CD4-positive, alpha-beta T cell treated with Interleukin-21 for 1 hour (primary cell): ENCODE data around the gene BCAR1.
"Not testable (repeated sequence)": the region's sequence is repeated elsewhere in the genome, so short reads cannot be mapped to it uniquely, and the experiment has no call there.

Source experiments
- DNase-seq: peaks from one replicate; pipeline ENCODE4 v3.0.0-alpha.2; 2020

The BCAR1 gene

DNA sequence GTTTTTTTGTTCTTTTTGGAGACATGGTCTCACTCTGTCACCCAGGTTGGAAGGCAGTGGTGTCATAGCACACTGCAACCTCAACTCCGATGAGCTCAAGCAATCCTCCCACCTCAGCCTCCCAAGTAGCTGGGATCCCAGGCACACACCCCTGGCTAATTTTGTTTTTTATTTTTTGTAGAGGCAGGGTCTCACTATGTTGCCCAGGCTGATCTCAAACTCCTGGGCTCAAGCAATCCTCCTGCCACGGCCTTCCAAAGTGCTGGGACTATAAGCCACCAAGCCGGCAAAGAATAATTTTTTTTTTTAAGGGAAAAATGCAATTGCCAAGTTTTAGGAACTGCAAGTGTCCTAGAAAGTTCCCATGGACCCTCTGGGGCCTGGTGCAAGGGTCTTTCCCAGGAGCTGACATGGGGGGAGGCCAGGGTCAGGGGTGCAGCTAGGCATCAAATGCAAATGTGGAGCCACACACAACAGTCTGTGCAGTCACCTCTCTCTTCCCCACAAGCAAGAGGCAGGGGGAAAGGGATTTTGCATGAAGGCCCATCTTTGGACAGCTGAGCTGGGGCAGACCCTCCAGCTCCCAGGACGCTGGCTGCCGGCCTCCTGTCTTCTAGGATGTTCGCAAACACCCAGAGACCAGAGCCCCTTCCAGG lies 20.1 kb upstream of the BCAR1 start:
- DNase-seq: no peak

DNA sequence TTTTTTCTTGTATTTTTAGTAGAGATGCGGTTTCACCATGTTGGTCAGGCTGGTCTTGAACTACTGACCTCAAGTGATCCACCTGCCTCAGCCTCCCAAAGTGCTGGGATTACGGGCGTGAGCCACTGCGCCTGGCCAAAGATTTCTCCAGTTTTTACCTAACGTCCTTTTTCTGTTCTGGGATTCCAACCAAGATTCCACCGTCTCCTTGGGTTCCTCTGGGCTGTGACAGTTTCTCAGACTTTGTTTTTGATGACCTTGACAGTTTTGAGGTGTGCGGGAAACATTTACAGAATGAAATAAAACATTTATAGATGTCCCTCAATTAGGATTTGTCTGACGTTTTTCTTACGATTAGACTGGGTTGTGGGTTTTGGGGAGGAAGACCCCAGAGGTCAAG lies 17.9 kb upstream of the BCAR1 start:
- DNase-seq: not testable (repeated sequence)

DNA sequence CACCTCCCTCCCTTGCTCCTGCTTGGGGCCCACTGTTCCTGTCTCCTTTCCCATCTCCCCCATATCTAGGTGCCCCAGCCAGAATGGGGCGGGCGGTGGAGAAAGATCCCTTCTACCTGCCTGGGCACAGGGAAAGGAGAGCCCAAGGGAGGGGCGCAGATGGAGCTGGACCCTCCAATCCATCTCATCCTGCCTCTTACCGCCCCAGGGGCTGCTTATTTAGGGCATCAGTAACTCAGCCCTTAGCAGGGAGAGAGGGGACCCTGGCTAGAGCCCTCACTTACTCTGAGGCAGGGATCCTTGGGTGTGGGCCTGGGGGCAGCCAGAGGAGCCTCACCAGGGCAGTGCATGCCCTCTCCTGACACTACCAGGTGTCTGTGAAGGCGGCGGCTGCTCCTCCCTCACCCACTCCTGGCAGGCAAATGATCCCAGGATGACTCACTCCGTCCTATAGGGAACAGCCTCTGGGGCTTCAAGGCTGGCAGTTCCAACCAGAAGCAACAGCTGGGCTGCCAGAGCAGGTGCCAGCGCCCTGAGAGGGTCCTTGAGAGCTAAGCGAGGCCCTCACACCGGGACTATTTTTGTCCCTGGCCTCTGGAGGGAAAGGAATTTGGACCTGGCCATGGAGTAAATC lies 16.3 kb upstream of the BCAR1 start:
- no peak for DNase-seq

DNA sequence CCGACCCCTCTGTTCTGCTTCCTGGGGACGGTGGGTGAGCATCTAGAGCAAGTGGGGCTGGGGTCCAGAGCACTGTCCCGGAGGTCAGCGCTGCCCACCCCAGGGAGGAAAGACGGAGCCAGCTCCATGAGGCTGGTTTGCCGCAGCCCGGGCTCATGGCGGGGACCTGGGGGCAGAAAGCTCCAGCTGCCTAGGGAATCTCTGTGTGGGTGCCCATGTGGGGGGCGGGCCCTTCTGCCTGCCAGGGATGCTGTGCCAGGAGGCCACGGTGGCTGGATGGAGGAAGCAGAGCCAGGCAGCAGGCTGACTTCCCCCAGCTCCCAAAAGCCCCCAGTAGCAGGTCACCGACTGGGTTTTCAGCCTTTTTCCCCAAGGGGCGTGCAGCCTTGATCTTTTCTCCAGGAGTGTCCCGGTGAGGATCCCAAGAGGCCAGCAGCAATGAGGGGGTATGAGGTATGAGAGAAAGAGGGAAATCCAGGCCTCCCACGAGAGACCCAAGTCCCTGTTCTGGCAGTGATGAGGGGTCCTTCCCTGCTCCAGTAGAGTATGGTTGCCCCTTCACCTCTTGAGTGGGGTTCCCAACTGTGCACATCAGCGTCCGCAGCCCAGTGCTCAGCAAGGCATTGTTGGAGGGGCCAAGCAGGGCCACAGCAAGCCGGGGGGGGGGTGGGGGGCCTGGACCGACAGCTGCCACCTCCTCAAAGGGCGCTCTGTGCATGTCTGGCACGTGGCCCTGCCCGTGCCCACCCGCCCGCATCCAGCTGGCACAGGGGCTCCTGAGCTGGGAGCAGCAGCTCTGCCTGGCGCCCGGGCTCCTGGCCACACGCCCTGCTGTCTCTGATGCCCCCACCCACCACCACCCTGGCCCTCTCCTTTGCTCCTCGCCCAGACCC lies 15.6 kb upstream of the BCAR1 start:
- DNase-seq: no peak

DNA sequence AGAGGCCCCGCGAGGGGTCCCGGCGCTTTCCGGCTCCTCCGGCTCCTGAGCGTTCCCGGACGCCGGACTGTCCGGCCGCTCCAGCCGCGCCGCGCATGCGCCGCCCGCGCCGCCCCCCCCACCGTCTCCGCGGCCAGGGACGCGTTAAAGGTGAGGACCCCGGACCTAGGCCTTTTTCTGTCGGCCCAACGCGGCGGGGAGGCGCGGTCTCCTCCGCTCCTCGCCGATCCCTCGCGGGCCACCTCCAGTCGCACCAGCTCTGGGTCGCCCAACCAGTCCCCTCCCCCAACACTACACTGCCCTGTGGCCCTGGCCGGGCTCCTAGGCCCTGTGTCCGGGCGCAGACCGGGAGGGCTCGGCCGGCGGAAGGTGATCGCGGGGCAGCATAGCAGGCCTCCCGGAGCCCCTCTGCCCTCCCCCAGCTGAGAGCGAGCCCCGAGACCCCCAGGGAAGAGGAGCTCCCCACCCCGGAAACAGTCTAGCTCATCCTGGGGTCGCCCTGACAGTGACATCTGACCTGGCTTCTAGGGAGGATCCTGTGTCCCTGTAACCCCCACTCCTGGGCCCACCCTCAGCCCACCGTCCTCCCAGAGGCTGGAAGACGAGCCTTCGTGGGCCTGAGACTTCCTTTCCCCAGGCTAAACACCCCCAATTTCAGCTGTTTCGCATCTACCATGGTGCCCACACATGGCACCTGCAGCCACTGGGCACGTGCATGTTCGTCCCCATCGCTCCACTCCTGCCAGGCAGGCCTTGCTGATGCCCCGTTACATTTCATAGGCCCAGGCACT lies 14.7 kb upstream of the BCAR1 start:
- DNase-seq: no peak

DNA sequence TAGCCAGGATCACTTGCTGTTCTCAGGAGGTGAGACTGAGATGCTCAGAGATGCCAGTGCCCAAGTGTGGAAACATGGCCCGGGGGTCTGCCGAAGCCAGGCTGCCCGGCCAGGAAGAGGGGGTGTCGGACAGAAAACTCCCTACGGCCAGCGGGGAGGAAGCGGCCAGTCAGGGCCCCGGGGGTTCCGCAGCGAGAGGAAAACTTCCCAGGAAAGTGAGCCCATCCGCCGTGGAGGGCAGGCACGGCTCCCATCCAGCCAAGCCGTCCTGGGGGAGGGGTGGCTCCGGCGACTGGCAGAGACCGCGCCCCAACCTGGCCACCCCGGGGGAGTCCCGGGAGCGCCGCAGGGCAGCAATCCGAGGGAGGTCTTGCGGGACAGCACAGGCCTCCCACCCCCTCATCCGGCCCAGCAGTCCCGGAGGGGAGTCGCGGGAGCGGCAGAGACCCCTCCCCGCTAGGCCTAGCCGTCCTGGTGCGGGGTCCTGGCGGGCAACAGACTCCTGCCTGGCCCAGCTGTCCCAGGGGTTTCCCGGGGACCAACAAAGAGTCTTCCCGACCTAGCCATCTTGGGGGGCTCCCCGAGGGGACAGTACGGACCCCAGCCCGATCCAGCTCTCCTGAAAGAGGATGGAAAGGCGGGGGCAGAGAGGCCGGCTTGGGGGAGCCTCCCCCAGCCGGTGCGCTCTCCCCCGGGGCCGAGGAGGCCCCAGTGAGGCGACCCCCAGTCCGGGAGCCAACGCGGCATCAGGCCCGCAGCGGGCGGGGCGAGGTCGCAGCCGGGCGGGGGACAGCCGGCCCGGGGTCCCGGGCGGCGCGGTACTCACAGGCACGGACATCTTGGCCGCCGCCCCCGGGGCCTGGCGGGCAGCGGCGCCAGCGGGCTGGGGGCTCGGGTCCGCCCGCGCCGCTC lies 13.8 kb upstream of the BCAR1 start:
- no peak for DNase-seq

DNA sequence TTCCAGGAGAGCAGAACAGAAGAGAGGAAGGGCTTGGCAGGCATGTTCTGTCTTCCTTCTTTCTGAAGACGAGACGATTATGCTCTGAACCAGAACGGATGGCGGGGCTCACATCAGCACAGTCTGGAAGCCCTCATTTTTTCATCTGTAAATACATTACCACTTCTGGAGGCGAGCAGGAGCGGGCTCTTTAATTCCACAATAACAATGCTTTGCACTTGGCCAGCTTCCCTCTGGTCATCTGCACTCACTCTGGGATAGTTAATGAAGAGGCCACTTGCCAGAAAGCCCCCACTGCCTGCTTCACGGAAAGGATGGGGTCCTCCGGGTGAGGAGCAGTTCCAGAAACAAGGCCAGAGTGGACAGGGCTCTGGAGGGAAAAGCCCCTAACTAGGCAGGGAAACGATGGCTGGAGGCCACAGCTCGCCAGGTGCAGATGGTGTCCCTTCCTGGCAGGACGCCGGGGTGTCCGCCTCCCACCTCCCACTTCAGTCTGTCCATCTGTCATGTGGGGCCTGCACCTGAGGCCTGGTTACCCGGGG lies 13.1 kb upstream of the BCAR1 start:
- DNase-seq: no peak

DNA sequence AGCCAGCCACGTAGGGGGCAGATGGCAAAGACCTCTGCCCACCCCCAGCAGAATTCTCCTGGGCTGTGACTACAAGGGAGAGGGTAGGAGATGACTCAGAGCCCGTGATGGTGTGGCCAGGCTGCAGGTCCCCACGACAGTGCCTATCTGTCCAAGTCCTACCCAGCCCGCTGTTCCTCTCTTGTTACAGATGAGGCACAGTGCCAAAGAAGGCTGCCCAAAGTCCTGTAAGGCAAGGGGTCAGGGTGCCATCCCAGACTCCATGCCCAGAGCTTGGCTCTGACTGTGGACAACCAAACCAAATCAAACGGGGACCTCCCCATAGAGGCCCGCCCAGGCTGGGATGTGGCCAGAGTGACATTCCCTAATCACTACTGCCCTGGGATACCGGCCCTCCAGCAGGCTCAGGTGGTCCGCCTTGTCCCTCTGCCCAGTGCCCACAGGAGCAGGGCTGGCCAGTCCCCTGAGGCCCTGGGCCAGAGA lies 12.6 kb upstream of the BCAR1 start:
- DNase-seq: no peak

DNA sequence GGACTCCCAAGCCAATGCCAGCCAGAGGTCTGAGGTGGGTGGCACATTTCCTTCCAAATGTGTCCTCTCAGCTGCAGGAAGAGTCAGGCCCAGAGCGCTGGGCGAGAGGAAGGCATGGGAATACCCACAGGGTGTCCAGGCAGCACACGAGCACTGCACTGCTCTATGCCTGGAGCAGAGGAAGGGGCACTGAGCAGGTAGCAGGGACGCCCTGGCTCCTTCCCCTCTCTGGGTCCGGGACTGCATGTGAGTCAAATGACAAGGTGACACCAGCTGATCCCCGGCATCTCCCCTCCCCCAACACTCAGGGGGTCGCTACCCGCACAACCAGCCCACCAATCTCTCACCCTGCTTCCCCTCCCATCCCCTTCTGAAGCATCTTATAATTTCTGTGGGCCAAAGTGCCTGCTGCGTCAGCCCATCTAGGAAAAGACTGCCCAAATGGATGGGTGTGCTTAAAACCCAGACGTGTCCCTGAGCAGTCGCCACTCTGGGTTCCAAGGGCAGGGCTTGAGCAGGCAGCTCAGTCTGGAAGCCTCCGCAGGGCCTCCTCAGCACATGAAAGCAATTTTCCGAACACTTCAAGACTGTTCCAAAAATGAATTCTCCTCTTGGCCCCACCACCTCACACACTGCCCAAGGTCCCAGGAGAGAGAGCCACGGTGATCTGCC lies 12.0 kb upstream of the BCAR1 start:
- DNase-seq: no peak

DNA sequence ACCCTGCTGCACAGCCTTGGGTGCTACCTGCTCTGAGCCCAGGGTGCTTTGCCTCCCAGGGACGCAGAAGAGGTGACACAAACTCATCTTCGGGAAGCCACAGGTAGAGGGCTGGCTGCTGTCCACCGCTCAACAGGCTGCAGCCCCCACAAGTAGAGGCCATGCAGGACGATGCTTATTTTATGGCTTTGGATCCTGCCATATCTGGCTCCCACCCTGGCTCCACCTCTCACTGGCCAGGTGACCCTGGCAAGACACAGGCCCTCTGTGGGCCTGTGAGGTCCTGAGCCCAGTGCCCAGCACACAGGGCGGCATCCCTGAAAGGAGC lies 11.3 kb upstream of the BCAR1 start:
- no peak for DNase-seq

DNA sequence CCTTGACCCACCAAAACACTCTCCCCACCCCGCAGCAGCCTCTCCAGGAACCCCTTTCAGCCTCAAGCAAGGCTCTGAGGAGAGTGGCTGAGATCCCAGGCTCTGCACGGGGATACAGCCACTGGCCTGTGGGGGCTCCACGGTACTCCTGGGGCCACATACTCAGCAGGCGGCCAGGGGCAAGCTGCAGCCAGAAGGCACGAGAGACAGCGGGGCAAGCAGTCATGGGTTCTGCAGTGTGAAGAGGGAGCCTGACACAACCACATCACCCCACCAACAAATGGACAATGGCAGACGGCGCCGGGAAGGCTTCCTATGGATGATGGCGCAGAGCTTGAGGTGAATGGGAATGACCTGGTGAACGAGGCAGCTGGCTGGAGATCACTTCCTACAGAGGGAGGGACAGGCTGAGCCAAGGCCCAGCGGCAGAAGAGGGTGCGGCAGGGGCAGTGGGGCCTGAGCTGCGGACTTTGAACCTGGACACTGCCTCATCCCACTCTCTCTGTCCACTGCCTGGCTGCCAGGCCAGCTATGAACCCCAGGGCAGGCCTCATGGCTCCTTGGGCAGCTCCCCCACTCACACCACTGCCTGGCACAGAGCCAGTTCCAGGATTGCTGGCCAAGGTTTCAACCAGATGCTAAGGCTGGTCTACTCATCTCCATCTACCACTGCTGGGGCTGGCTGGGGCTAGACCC lies 10.8 kb upstream of the BCAR1 start:
- no peak for DNase-seq

DNA sequence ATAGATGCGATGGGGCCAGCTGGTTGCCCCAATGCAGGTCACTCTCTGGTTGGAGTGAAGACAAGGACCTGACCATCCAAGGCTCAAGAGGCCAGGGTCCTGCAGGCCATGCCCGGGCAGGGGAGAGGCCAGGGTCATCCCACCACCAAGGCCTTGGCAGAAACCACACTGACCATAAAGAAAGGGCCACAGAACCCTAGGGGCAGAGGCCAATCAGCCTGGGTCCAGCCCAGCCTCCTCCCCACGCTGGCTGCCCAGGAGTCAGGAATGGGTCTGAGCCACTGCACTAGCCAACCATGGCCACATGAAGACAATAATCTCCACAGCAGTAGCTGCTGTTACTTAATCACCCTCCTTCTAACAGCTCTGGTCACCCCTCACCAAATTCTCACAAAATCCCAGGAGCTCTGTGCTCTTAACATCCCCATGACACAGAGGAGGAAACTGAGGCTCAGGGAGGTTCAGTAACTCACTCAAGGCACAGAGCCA lies 10.2 kb upstream of the BCAR1 start:
- DNase-seq: no peak

DNA sequence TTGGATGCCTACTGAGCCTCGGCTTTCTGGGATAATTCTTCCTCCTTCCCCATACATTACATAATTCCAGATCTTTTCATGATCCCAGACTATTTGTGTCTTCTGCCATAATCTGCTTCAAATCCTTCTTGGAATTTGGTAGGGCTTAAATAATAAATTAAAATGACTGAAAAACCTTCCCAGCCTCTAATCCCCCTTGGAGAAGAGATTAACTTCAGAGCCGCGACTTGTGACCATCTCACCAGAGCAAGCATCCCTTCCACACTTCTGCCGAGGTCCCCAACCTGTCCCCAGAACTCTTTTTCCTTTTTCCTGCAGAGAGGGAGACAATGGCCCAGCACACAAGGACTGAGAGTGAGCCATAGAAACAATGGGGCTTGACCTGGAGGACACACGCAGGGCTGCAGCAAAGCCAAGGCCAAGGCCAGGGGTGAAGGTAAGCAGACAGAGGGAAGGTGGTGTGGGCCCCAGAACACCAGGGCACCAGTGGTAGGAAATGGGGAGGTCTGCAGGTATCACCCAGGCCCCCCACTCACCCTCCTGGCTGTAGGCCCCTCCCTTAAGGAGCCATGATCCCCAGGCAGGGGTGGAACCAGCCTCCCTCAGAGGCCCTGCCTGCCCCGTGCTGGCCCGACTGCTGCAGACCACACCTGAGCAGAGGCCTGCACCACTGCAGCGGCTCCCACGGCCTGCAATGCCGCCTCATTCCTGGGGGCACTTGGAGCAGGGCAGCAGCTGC lies 9.6 kb upstream of the BCAR1 start:
- DNase-seq: no peak

DNA sequence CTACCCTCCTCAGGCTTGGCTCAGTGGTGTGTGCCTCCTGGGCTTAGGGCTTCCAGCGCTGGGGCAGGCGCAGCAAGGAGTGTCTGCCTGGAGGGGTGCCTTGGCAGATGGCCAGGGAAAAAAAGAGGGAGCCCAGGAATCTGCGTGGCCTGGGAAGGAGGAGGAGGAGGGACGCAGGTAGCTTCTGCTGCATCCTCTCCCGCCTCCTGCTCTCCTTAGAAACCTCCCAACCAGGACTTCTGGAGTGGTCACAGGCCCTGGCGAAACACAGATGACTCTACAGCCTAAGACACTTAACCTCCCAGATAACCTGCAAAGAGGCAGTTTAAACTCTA lies 7.3 kb upstream of the BCAR1 start:
- DNase-seq: no peak

DNA sequence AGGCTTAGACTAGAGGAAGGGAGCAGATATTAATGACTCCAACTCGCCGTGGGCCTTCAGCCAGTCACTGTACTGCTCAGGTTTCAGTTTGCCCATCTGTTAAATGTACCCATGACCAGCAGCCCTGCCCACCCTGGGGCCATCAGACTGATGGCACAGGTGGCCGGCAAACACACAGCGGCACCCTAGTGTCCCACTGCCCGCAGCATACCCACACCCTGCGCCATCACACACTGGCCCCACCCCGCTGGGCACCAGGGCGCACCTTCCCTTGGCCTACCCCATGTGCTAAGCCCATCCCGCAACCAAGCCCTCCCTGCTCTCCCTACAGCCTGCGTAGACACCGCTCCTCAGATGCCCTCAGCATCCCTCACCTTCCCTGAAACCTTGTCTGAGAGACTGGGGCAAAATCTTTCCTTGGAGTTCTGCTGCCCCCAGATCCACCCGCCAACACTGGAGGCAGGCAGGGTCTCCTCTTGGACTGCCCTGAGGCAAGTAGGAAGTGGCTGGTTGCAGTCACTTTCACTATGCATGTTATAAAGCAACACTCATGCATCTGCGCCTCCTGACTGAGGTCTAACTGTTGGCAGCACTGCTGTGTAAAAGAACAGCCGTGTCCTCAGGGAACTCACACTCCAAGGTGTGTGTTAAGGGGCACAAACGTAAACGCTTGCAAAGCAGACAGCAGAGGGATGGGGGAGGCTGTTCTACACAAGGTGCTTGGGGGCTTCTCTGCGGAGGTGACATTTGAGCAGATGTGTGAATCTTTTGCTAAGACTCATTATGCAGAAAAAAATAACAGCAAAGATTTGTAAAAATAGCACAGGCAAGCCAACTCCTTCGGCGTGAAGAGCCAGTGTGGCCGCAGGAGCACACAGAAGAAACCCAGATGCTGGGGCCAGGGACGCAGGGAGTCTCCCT lies 6.7 kb upstream of the BCAR1 start:
- DNase-seq: no peak

DNA sequence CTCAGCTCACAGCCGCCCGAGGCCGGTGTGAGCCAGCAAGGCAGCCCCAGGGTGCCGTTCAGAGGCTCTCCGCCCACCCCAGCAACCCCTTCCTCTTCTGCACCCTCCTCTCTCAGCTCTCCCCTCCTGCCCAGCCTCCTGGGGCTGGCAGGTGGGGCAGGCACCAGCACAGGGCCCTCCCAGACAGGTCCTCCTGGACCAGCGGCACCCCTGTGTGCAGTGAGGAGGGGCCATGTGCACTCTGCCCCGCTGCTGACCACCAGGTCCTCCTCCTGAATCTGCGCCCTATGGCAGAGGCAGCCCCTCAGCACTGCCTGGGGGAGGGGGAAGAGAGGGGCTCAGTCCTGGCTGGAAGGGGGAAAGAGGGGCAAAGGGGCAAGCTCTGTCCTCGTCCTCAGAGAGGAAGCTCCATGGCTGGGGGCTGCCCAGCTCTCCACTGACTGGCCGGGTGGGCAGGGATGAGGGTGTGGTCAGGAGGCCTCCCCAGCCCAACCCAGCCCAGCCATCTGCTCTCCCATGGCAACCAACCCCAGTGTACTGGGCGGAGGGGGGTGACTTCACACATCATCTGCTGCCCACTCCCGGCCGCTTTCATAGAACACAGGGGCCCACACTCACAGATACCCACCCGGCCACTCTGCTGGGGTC lies 5.4 kb upstream of the BCAR1 start:
- DNase-seq: no peak

DNA sequence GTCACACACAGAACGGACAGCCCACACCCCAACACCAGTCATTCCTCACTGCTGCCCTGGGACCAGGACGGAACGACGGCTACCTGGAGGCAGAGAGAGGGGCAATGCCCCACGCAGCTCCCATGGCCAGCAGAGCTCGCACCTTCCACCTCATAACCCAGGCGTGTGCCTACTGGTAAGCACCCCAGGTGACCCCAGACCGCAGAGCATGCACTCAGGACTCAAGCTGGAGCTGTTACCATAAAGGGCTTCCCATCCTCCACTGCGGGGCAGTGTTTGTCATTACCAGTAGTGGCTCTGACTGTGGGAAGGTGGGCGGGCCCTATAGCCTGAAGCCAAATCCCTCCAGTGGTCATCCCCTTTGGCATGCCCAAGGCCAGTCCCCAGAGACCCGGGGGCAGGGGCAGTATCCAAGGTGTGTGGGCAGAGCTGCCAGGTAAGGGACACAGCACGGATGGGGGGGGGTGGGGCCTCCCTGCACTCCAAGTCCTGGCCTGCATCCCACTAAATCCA lies 4.7 kb upstream of the BCAR1 start:
- no peak for DNase-seq

DNA sequence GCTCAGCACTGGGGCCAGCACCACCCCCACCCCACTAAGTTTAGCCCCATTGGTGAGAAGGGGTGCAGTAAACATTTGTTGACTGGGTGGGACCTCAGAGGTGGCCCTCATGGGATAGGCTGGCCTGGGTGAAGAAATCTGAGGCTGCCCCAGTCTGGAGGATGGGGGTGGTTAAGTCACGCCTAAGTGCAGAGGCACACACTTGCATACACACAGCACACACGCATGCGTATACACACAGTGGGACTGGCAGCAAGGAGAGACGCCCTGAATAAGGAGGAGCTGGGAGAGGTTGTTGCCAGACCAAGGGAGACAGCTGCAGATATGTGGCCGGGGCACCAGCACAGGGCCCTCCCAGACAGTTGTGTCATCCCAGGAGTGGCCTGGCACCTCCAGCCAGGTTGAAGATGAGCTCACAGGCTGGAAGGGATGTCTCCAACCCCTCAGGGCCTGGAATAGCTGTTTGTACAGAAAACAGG lies 3.0 kb upstream of the BCAR1 start:
- DNase-seq: no peak
